HepG2 (cell line): Measurements from ENCODE around the gene CEP131. TPM values are rescaled to one million over a fixed set of nuclear protein-coding genes. Genes with fewer than 3 reads are reported as not detected.

Experiments used
- ARNT2 ChIP-seq: sonication (generic); formaldehyde crosslinking; IDR thresholded peaks from 2 replicates; pipeline ENCODE4 v1.8.0; 2022; ENCODE audit warnings: mild to moderate bottlenecking, low read depth, missing genetic modification reagents, moderate library complexity
- FOSL2 ChIP-seq: sonication (generic); formaldehyde crosslinking; IDR thresholded peaks from 2 replicates; pipeline ENCODE4 v1.4.0; 2020; ENCODE audit warnings: missing genetic modification reagents
- FOXA3 ChIP-seq: IDR thresholded peaks from 2 replicates; pipeline ENCODE4 v1.6.1; 2016; ENCODE audit warnings: missing genetic modification reagents, missing compliant biosample characterization
- GZF1 ChIP-seq: sonication (generic); formaldehyde crosslinking; IDR thresholded peaks from 2 replicates; pipeline ENCODE4 v1.5.1; 2020; ENCODE audit warnings: mild to moderate bottlenecking, missing genetic modification reagents
- HNRNPLL ChIP-seq: fragments of 200-400 bp; formaldehyde crosslinking; IDR thresholded peaks from 2 replicates; pipeline ENCODE4 v1.6.1; 2017; ENCODE audit warnings: mild to moderate bottlenecking, low read depth, low read length; ENCODE audit not compliant: poor library complexity, severe bottlenecking
- IKZF4 ChIP-seq: sonication (generic); formaldehyde crosslinking; IDR thresholded peaks from 2 replicates; pipeline ENCODE4 v1.5.1; 2020; ENCODE audit warnings: borderline replicate concordance, mild to moderate bottlenecking, low read depth, missing genetic modification reagents; ENCODE audit errors: not compliant biosample characterization
- MIXL1 ChIP-seq: IDR thresholded peaks from 2 replicates; pipeline ENCODE4 v1.6.1; 2016
- RAD21 ChIP-seq: fragments of 450-650 bp; formaldehyde crosslinking; IDR thresholded peaks from 2 replicates; pipeline ENCODE4 v1.5.0; 2020; ENCODE audit warnings: mild to moderate bottlenecking
- REPIN1 ChIP-seq: sonication (generic); formaldehyde crosslinking; IDR thresholded peaks from 2 replicates; pipeline ENCODE4 v1.8.0; 2022; ENCODE audit warnings: missing genetic modification reagents, low read depth, mild to moderate bottlenecking, borderline replicate concordance
- SAFB2 ChIP-seq: sonication (generic); formaldehyde crosslinking; IDR thresholded peaks from 2 replicates; pipeline ENCODE4 v1.5.1; 2020; ENCODE audit warnings: missing genetic modification reagents, low read depth, mild to moderate bottlenecking, borderline replicate concordance
- SP1 ChIP-seq, 2 experiments: fragments of 450-650 bp in 1 of 2; sonication (generic) in 1 of 2; formaldehyde crosslinking in 1 of 2; IDR thresholded peaks; 2 replicates each; pipeline versions ENCODE4 v1.4.0 to v1.6.1; 2016 to 2020; ENCODE audit warnings: missing genetic modification reagents in 1 of 2
- TSC22D2 ChIP-seq: sonication (generic); formaldehyde crosslinking; IDR thresholded peaks from 2 replicates; pipeline ENCODE4 v1.5.1; 2020; ENCODE audit warnings: missing genetic modification reagents, mild to moderate bottlenecking, borderline replicate concordance
- ZNF253 ChIP-seq: sonication (generic); formaldehyde crosslinking; IDR thresholded peaks from 2 replicates; pipeline ENCODE4 v1.8.0; 2022; ENCODE audit warnings: mild to moderate bottlenecking, missing genetic modification reagents, borderline replicate concordance
- ZNF777 ChIP-seq: sonication (generic); formaldehyde crosslinking; IDR thresholded peaks from 2 replicates; pipeline ENCODE4 v1.4.0; 2020; ENCODE audit warnings: missing genetic modification reagents
- polyA plus RNA-seq, 8 experiments: library from polyadenylated mRNA; depleted of rRNA in 3 of 8; stranded (reverse) in 7 of 8; unstranded in 1 of 8; fragments of >200 nt; fragmentation: Illumina TruSeq in 4 of 8; extraction: Trizol in 4 of 8; gene quantifications; 2 replicates each; pipeline versions ENCODE4 v1.2.1 to v1.2.3, GENCODE V29; 2011 to 2016; ENCODE audit warnings: low read depth in 4 of 8, missing spikeins in 1 of 8, mixed read lengths in 1 of 8; ENCODE audit not compliant: insufficient read depth in 1 of 8
- total RNA-seq, 5 experiments: library from RNA; depleted of rRNA; stranded (reverse); fragments of >200 nt; fragmentation: Illumina TruSeq; extraction: Trizol; gene quantifications; 2 replicates each; pipeline ENCODE4 v1.2.3, GENCODE V29; 2016; ENCODE audit warnings: low read depth in 1 of 5
- TF ChIP-seq, protein P1 (sequence below): sonication (generic); formaldehyde crosslinking; IDR thresholded peaks from 2 replicates; pipeline ENCODE4 v1.4.0; 2020; ENCODE audit warnings: missing genetic modification reagents
- TF ChIP-seq, protein P2 (sequence below): IDR thresholded peaks from 2 replicates; pipeline ENCODE4 v1.6.1; 2016; ENCODE audit warnings: low read depth, missing genetic modification reagents, missing compliant biosample characterization
- TF ChIP-seq, protein P3 (sequence below): sonication (generic); formaldehyde crosslinking; conservative IDR thresholded peaks from 2 replicates; pipeline ENCODE4 v1.8.0; 2022; ENCODE audit warnings: missing genetic modification reagents

Gene CEP131
- total and polyA plus RNA-seq, 2 of the 13 experiments (the other 11 are each of a cell fraction or from before 2014, with no cell fraction given) = 5.0 to 16.8 TPM

DNA sequence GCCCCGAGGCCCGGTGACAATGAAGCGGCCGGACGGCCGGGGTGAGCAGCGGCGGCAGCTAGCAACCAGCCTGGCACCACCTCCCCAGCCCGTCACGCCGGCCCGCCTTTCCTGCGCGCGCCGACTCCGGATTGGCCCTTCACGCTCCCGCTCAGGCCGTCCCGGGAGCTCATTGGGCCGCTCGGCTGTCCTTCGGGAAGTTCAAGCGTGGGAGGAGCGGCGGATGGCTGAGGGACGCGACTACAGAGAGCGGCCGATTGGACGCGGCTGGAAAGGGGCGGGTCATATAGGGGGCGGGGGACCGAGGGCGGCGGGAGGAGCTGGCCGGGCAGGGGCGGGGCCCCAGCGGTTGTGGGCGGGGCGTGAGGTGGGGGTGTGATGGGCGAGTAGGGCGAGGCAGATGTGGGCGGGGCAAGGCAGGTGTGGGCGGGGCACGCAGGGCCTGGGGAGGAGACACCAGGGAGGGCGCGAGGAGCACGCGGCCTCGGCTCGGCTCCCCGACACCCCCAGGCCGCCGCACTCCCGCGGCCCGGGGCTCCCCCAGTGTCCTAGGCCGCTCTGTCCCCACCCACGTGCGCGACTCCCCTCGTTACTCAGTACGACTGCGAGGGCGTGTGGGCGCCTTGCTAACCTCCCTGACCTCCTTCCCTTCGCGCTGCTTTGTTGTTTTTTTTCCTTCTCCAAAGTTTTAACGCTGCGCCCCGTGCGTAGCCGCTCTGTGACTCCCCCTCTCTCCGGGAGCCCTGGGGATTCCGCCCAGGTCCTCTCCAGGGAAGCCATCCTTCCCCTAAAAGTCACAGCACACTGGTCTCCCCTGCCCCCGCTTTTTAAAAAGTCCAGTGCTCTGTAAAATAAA, at the start of gene CEP131 (continued):
- TF ChIP-seq TSC22D2 (CRISPR knock-in tag) (no peak; the same call in 1 of the 2 replicates), ARNT2 (peak; percentile 95), FOXA3 (no peak; the same call in 1 of the 2 replicates), RAD21 (CRISPR knock-in tag) (peak; percentile 15), REPIN1 (CRISPR knock-in tag) (0 out of 2 replicates have a peak, but pooled peaks have one; percentile 10), GZF1 (no peak), ZNF253 (CRISPR knock-in tag) (no peak; the same call in 1 of the 2 replicates), IKZF4 (CRISPR knock-in tag) (no peak), FOSL2 (CRISPR knock-in tag) (peak; percentile 10; the same call in 1 of the 2 replicates), SP1 (IDR thresholded peaks at IDR 0.05) (0 out of 2 replicates have a peak, but pooled peaks have one; percentile 71), SP1 (CRISPR knock-in tag; IDR thresholded peaks at IDR 0.05) (peak; percentile 91), ZNF777 (CRISPR knock-in tag) (0 out of 2 replicates have a peak, but pooled peaks have one; percentile 25), HNRNPLL (peak; percentile 93), MIXL1 (CRISPR knock-in tag) (no peak), SAFB2 (no peak)
- TF ChIP-seq, protein P1, sequence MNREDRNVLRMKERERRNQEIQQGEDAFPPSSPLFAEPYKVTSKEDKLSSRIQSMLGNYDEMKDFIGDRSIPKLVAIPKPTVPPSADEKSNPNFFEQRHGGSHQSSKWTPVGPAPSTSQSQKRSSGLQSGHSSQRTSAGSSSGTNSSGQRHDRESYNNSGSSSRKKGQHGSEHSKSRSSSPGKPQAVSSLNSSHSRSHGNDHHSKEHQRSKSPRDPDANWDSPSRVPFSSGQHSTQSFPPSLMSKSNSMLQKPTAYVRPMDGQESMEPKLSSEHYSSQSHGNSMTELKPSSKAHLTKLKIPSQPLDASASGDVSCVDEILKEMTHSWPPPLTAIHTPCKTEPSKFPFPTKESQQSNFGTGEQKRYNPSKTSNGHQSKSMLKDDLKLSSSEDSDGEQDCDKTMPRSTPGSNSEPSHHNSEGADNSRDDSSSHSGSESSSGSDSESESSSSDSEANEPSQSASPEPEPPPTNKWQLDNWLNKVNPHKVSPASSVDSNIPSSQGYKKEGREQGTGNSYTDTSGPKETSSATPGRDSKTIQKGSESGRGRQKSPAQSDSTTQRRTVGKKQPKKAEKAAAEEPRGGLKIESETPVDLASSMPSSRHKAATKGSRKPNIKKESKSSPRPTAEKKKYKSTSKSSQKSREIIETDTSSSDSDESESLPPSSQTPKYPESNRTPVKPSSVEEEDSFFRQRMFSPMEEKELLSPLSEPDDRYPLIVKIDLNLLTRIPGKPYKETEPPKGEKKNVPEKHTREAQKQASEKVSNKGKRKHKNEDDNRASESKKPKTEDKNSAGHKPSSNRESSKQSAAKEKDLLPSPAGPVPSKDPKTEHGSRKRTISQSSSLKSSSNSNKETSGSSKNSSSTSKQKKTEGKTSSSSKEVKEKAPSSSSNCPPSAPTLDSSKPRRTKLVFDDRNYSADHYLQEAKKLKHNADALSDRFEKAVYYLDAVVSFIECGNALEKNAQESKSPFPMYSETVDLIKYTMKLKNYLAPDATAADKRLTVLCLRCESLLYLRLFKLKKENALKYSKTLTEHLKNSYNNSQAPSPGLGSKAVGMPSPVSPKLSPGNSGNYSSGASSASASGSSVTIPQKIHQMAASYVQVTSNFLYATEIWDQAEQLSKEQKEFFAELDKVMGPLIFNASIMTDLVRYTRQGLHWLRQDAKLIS (CRISPR knock-in tag) = no peak
- TF ChIP-seq, protein P2, sequence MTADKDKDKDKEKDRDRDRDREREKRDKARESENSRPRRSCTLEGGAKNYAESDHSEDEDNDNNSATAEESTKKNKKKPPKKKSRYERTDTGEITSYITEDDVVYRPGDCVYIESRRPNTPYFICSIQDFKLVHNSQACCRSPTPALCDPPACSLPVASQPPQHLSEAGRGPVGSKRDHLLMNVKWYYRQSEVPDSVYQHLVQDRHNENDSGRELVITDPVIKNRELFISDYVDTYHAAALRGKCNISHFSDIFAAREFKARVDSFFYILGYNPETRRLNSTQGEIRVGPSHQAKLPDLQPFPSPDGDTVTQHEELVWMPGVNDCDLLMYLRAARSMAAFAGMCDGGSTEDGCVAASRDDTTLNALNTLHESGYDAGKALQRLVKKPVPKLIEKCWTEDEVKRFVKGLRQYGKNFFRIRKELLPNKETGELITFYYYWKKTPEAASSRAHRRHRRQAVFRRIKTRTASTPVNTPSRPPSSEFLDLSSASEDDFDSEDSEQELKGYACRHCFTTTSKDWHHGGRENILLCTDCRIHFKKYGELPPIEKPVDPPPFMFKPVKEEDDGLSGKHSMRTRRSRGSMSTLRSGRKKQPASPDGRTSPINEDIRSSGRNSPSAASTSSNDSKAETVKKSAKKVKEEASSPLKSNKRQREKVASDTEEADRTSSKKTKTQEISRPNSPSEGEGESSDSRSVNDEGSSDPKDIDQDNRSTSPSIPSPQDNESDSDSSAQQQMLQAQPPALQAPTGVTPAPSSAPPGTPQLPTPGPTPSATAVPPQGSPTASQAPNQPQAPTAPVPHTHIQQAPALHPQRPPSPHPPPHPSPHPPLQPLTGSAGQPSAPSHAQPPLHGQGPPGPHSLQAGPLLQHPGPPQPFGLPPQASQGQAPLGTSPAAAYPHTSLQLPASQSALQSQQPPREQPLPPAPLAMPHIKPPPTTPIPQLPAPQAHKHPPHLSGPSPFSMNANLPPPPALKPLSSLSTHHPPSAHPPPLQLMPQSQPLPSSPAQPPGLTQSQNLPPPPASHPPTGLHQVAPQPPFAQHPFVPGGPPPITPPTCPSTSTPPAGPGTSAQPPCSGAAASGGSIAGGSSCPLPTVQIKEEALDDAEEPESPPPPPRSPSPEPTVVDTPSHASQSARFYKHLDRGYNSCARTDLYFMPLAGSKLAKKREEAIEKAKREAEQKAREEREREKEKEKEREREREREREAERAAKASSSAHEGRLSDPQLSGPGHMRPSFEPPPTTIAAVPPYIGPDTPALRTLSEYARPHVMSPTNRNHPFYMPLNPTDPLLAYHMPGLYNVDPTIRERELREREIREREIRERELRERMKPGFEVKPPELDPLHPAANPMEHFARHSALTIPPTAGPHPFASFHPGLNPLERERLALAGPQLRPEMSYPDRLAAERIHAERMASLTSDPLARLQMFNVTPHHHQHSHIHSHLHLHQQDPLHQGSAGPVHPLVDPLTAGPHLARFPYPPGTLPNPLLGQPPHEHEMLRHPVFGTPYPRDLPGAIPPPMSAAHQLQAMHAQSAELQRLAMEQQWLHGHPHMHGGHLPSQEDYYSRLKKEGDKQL (CRISPR knock-in tag) = 0 out of 2 replicates have a peak, but pooled peaks have one; percentile 16
- TF ChIP-seq, protein P3, sequence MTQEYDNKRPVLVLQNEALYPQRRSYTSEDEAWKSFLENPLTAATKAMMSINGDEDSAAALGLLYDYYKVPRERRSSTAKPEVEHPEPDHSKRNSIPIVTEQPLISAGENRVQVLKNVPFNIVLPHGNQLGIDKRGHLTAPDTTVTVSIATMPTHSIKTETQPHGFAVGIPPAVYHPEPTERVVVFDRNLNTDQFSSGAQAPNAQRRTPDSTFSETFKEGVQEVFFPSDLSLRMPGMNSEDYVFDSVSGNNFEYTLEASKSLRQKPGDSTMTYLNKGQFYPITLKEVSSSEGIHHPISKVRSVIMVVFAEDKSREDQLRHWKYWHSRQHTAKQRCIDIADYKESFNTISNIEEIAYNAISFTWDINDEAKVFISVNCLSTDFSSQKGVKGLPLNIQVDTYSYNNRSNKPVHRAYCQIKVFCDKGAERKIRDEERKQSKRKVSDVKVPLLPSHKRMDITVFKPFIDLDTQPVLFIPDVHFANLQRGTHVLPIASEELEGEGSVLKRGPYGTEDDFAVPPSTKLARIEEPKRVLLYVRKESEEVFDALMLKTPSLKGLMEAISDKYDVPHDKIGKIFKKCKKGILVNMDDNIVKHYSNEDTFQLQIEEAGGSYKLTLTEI (CRISPR knock-in tag) = no peak
